Measurements from ENCODE around the gene PSMA8. TPM values are rescaled to one million over a fixed set of nuclear protein-coding genes. Genes with fewer than 3 reads are reported as not detected.

Gene PSMA8
- total and polyA plus RNA-seq, 2 of the 8 experiments (the other 6 are each of a cell fraction or from before 2014, with no cell fraction given), result not detected

DNA sequence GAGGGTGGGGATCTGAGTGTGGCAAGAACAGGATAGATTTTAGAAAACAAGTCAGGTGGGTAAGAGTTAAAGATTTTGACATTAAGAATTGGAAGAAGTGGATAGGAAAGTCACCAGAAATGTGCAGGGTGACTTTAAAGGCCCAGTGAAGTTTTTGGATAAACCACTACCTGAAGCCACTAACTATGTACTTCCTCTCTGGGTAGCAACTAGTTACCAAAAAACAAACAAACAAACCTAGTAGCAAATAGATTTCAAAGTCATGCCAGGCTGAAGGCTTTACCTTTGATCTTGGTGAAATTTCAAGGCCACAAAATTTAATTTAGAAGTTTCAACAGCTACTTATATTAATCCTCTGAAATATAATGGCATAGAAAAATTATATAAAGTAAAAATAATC, 42.5 kb downstream of the PSMA8 start:
- H3K27ac ChIP-seq (ENCODE audit: low read depth, low read length), result no peak overlapping the region
- ChIA-PET POLR2A (ENCODE audit: partially characterized antibody) (no interaction called here), CTCF (ENCODE audit: partially characterized antibody) (interaction anchor here (0.6 to 1.8 kb wide), 2 partner anchors 16 to 73 kb away, joined by 3 to 4 read pairs; no protein-coding TSS in a partner anchor)
- H4K20me1 ChIP-seq (replicated peaks in 1 of 2; ENCODE audit: control insufficient read depth in 1 of 2, insufficient read depth in 2 of 2, low read length in 2 of 2), result no peaks in the 10 kb centered on the region
- H3K79me1 ChIP-seq (ENCODE audit: low read depth, low read length), result no peaks in the 10 kb centered on the region
- no peaks in the 10 kb centered on the region for H3K23me2 ChIP-seq (ENCODE audit: low read depth, low read length)
- no peak overlapping the region for H2AFZ ChIP-seq (ENCODE audit: low read length)
- no peaks in the 10 kb centered on the region for H3K4me1 ChIP-seq (replicated peaks in 1 of 4; ENCODE audit: control insufficient read depth in 3 of 4, insufficient read depth in 4 of 4, low read length in 3 of 4)
- no peak overlapping the region for H4K8ac ChIP-seq (ENCODE audit: extremely low read depth, insufficient read depth, low read length)
- H3K56ac ChIP-seq (replicated peaks; ENCODE audit: insufficient read length, low read depth, low read length), result no peak overlapping the region
- H3K23ac ChIP-seq (ENCODE audit: insufficient read length), result no peak overlapping the region
- H3K14ac ChIP-seq (ENCODE audit: insufficient read length), result no peak overlapping the region
- H3K4me3 ChIP-seq (ENCODE audit: extremely low read depth in 1 of 4, insufficient read depth in 2 of 4, low read depth in 3 of 4, low read length in 4 of 4), result no peak overlapping the region
- 0 out of 4 replicates have a peak, but pooled peaks cover 0 to 4% of the 10 kb centered on the region in 2 experiments for H3K9me3 ChIP-seq (ENCODE audit: insufficient read depth in 2 of 2, low read depth in 1 of 2, low read length in 1 of 2)
- no peak overlapping the region for H2BK20ac ChIP-seq (ENCODE audit: low read length)
- H3K9ac ChIP-seq (replicated peaks in 1 of 4; ENCODE audit: extremely low read depth in 1 of 4, low read depth in 3 of 4, low read length in 3 of 4), result no peak overlapping the region
- H3K27me3 ChIP-seq (replicated peaks in 1 of 4; ENCODE audit: control insufficient read depth in 3 of 4, extremely low read depth in 1 of 4, insufficient read depth in 3 of 4, low read length in 3 of 4), result no peaks in the 10 kb centered on the region
- TF ChIP-seq POLR2A (IDR thresholded peaks at IDR 0.05; ENCODE audit: control extremely low read depth in 1 of 2, low read depth in 2 of 2, low read length in 2 of 2), result no peak
- no peak for TF ChIP-seq EGR1 (IDR thresholded peaks at IDR 0.05; ENCODE audit: borderline replicate concordance, low read depth, low read length)
- no peak for TF ChIP-seq TBP (IDR thresholded peaks at IDR 0.05; ENCODE audit: low read depth, low read length)
- no peak for TF ChIP-seq RAD21 (IDR thresholded peaks at IDR 0.05 in 1 of 2, conservative IDR thresholded peaks at IDR 0.05 in 1 of 2; ENCODE audit: low read depth in 2 of 2, low read length in 2 of 2)
- no peak for TF ChIP-seq SUZ12 (IDR thresholded peaks at IDR 0.05; ENCODE audit: low read length)
- no peak for TF ChIP-seq CEBPB (IDR thresholded peaks at IDR 0.05; ENCODE audit: low read depth, low read length)
- no peak for TF ChIP-seq ASH2L (IDR thresholded peaks at IDR 0.05; ENCODE audit: low read length)
- no peak for TF ChIP-seq YY1 (IDR thresholded peaks at IDR 0.05; ENCODE audit: low read depth, low read length)
- TF ChIP-seq KDM4A (IDR thresholded peaks at IDR 0.05; ENCODE audit: low read depth, low read length, severe bottlenecking), result no peak
- TF ChIP-seq SIRT6 (IDR thresholded peaks at IDR 0.05; ENCODE audit: low read length), result no peak
- TF ChIP-seq SAP30 (IDR thresholded peaks at IDR 0.05; ENCODE audit: insufficient read depth, insufficient replicate concordance, low read length), result no peak
- no peak overlapping the region for H3K18ac ChIP-seq (ENCODE audit: extremely low read depth, low read length)
- DNase-seq (ENCODE audit: low read depth in 1 of 2, low spot score in 2 of 2) (no peak), FAIRE-seq (no peak)
- H3K79me2 ChIP-seq (ENCODE audit: control insufficient read depth in 1 of 2, insufficient read depth in 2 of 2, low read length in 2 of 2), result no peaks in the 10 kb centered on the region
- H4K91ac ChIP-seq (replicated peaks; ENCODE audit: insufficient read length, low read length), result no peak overlapping the region
- H2BK12ac ChIP-seq (ENCODE audit: low read depth, low read length), result no peak overlapping the region
- H2BK120ac ChIP-seq (replicated peaks; ENCODE audit: low read depth, low read length), result no peak overlapping the region
- H2AK5ac ChIP-seq (ENCODE audit: low read depth, low read length), result no peak overlapping the region
- H2BK15ac ChIP-seq (ENCODE audit: low read length), result no peak overlapping the region
- H3K36me3 ChIP-seq (ENCODE audit: control insufficient read depth in 2 of 4, insufficient read depth in 4 of 4, low read length in 3 of 4), result no peaks in the 10 kb centered on the region
- no peak overlapping the region for H2BK5ac ChIP-seq (ENCODE audit: low read depth, low read length)
- H3K4me2 ChIP-seq (ENCODE audit: insufficient read depth in 1 of 2, low read depth in 2 of 2, low read length in 2 of 2), result no peak overlapping the region
- no peak overlapping the region for H4K5ac ChIP-seq (ENCODE audit: insufficient read length, low read depth, low read length)
- no peak overlapping the region for H3K4ac ChIP-seq (replicated peaks; ENCODE audit: insufficient read length, low read depth, low read length)

All from H1 (cell line).